Fibroblast of skin of right biceps (primary cell): Measurements from ENCODE around the gene TMEM151A.
A peak's percentile ranks its signal among the peaks of the same experiment; 100 is the strongest.
"Not testable (repeated sequence)": the region's sequence is repeated elsewhere in the genome, so short reads cannot be mapped to it uniquely, and the experiment has no call there.

Experiments used
- DNase-seq: peaks from one replicate; pipeline ENCODE4 v3.0.0-alpha.2; 2013

The TMEM151A gene

DNA sequence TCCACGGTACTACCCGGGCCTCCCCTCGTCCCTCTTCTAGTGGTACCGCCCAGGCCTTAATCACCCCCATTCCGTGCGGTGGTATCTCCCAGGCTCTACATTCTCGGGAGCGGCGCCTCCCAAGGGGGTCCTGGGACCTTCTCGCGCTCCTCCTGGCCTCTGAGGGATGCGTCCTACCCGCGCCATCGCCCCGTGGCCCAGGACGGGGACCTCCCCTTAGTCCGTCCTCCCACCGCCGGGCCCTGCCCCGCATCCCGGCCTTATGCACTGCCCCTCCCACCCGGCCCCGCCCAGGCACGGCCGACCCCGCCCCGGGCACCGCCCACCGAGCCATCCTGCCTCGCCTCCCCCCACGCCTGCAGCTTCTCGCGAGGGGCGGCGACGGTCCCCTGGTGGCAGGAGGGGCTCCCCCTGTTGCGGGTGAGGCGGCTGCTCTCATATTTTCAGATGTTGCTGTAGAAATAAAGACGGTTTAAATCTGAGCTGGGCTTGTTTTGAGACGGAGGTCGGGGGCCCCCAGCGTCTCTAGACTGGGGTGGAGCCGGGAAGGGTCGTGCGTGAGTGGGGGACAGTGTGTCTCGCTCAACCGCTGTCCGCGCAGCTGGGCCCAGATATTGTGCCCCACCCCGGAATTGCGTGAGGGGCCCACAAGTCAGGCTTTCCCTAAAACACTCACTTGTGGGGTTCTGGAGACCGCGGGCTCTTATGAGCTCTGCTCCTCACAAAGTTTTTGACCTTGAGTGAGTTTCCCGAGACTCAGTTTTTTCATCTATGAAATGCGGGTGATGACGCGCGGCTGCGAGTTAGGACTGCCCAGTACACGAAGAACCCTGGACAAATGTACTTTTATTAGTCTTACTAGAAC is 24.1 kb upstream of the TMEM151A start:
- peak; percentile 89 for DNase-seq

DNA sequence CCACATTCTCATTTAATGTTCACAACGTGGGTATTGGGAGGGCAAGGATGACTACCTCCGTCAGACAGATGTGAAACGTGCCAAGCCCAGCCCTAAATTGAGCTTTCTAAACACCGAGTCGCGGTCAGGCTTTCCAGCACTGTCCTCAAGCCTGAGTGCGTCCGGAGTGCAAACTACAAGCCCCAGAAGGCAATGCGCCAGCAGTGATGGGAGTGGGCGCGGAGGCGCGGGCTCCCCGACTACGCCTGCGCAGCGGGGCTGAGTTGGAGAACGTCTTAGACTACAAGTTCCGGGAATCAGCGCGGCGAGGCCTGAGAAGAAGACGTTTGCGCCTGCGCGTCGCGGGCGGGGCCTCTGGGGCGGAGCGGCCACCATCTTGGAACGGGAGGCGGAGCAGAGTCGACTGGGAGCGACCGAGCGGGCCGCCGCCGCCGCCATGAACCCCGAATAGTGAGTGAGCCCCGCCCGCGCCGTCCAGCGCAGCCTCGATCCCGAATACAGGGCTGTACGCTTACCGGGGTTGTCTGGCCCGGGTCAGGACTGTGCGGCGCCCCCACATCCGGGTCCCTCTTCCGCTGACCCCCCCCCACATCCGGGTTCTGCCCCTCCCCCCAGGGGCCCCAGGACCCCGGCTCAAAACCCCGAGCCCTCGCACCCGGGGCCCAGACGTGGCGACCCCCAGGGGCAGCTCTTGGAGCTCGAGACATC is 23.3 kb upstream of the TMEM151A start, which contains the start of gene RAB1B:
Gene RAB1B (plus strand): TSS at position 396 of the 708 bp plus-strand sequence. CDS start 41 bp downstream, at position 437.
- DNase-seq: peak; percentile 99

DNA sequence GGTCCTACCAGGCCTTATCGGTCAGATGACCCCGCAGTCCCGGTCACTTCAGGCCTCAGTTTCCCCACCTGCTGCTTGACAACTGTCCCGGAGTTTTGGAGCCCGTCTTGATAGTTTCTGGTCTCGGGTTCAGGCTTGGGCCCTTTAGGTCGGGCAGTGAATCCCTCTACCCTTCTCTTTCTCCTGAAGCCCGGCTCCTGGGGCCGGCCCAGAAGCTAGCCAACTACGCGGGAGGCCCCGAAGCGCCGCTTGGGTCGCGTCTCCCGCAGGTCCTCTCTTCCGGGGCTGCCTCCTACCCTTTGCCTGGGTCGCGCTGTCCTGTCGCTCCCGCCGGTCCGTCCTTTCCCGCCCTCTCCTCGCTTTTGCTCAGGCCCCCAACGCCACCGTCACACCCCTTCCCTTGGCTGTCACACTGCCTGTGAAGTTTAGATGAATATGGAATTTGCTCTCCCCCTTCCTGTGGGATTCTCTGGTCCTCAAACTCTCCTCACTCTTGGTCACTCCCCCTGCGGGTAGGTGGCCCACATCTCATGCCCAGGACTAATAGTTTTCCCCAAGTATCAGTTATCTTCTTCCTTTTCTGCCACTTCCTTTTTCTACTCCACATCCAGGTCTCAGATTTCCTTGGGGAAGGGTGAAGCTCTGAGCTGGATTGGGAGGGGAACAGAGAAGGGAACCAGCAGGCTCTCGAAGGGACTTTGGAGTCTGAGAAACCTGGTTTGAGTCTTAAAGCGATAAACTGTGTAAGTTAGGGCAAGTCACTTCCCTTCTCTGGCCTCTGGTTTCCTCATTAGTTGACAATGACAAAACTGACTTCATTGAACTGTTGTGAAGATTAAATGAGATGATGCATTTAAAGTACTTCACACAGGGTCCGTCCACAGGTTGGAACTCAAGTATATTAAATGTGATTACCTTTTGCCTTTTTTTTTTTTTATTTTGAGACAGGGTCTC is 22.5 kb upstream of the TMEM151A start:
- DNase-seq: peak; percentile 64

DNA sequence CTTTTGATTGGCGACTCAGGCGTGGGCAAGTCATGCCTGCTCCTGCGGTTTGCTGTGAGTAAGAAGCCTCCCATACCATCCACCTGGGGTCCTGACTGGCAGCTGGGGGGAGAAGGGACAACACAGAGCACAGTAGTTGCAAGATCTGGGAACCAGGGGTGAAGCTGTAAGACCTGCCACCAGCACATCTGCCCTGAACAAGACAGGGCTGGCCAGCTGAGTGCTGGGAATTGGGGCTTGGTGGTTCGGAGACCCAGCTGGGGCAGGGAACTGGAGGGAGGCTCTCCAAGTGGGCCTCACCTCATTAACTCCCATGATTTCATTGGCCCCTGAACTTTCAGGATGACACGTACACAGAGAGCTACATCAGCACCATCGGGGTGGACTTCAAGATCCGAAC is 19.9 kb upstream of the TMEM151A start:
- no peak for DNase-seq

DNA sequence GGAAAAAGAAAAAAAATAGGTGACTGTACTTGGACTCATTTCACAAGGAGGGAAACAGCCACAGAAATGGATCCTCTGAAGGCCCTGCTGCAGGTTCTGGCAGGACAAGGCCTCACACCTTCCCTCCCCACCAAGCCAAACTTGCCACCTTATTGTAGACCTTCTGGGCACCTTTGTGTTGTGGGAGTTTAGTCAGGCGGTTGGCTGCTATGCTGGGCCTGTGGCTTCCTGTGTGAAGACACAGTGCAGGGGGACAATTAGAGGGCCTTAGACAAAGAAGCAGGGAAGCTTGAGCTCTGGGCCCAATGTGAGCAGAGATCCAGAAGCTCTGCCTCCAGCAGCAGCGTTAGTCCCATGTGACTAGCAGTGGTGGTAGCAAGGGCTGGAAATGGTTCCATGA is 19.1 kb upstream of the TMEM151A start:
- DNase-seq: no peak

DNA sequence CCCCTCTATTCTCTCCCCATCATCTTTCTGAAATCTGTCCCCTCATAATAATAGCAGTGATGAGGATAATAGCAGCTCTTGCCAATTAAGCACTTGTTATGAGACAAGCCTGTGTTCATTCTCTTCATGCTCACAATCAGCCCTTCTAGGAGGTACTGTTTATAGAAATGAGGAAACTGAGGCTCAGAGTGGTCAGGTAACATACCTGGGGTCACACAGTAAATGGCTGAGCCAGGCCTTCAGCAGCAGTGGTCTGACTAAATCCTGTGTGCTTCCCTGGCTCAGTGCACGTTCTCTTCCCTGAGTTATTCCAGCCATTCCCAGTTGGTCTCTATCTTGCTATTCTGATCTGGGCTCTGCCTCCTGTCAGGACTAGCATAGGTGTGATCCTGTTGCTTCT is 17.5 kb upstream of the TMEM151A start:
- DNase-seq: no peak

DNA sequence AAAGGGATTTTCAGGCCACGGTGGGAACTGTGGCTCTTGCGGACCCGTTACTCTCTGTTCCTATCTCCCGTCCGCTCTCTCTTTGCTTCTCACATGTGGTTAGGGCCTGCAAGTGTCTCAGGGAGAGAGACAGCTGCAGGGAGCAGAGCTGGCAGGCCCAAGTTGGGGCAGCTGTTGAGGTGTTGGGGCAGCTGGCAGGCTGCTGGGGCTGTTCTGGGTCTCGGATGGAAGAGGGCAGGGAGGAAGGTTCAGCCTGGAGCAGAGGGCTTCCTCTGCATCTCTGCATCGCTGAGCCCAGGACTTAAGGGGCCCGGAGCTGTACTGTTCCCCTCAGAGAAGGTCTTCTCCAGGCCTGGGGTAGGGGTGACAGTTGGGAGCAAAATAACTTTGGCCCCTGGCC is 16.3 kb upstream of the TMEM151A start:
- DNase-seq: no peak

DNA sequence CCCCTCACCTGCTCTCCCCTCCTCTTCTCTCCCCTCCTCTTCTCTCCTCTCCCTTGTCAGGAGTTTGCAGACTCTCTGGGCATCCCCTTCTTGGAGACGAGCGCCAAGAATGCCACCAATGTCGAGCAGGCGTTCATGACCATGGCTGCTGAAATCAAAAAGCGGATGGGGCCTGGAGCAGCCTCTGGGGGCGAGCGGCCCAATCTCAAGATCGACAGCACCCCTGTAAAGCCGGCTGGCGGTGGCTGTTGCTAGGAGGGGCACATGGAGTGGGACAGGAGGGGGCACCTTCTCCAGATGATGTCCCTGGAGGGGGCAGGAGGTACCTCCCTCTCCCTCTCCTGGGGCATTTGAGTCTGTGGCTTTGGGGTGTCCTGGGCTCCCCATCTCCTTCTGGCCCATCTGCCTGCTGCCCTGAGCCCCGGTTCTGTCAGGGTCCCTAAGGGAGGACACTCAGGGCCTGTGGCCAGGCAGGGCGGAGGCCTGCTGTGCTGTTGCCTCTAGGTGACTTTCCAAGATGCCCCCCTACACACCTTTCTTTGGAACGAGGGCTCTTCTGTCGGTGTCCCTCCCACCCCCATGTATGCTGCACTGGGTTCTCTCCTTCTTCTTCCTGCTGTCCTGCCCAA is 15.6 kb upstream of the TMEM151A start:
- DNase-seq: no peak

DNA sequence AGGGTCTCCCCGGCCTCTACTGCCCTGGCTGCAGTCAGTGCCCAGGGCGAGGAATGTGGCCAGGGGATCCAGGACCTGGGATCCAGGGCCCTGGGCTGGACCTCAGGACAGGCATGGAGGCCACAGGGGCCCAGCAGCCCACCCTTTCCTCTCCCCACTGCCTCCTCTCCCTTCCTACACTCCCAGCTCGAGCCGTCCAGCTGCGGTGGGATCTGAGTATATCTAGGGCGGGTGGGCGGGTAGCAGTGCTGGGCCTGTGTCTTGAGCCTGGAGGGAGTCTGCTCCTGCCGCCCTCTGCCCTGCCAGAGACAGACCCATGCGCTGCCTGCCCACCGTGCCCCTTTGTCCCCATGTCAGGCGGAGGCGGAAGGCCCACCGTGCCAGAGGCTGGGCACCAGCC is 15.1 kb upstream of the TMEM151A start:
- not testable (repeated sequence) for DNase-seq

DNA sequence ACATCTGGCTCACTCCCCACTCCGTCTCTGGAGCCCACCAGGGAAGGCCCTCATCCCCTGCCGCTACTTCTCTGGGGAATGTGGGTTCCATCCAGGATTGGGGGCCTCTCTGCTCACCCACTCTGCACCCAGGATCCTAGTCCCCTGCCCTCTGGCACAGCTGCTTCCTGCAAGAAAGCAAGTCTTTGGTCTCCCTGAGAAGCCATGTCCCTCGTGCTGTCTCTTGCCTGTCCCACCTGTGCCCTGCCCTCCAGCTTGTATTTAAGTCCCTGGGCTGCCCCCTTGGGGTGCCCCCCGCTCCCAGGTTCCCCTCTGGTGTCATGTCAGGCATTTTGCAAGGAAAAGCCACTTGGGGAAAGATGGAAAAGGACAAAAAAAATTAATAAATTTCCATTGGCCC is 14.6 kb upstream of the TMEM151A start:
- not testable (repeated sequence) for DNase-seq

DNA sequence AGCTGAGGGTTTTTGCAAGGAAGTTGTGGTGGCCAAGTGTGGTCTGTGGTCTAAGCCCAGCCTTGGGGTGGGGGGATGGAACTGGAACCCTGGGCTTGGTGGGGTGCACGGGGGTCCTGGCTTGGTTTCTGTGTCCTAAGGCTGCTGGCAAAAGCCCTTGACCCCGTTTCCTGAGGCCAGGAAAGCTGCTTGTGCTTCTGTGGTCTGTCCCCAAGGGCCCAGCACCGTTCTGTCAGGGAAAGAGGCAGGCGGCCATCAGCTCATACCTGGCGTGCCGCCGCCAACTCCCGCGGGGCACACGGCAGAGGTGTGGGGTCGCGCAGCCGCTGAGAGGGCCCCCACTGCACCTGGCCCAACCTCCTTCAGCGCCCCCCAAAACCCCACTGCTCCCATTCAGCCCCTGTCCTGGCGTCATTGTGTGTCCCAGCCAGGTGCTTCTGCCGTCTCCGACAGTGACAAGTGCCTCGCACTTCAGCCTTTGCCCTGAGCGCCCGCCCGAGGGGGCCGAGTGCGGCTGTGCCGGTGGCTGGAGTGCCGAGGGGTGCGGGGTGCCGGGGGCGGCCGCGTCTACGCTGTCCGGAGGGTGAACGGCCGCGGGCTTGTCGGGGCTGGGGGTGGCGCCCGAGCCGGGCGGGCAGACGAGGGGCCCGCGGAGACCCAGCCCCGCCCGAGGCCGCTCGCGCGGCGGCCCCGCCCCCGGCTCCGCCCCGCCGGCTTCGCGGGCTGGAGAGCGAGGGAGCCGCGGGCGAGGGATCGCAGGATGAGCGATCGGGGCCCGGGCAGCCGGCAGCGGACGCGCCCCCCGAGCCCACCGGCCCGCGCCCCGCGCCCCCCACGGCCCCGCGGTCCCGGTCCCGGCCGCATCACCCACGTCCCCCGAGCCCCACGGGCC is 14.0 kb upstream of the TMEM151A start, which contains the start of gene CNIH2:
Gene CNIH2 (plus strand): TSS at position 705 of the 892 bp plus-strand sequence. CDS start 282 bp downstream, outside the sequence.
- peak; percentile 34 for DNase-seq

DNA sequence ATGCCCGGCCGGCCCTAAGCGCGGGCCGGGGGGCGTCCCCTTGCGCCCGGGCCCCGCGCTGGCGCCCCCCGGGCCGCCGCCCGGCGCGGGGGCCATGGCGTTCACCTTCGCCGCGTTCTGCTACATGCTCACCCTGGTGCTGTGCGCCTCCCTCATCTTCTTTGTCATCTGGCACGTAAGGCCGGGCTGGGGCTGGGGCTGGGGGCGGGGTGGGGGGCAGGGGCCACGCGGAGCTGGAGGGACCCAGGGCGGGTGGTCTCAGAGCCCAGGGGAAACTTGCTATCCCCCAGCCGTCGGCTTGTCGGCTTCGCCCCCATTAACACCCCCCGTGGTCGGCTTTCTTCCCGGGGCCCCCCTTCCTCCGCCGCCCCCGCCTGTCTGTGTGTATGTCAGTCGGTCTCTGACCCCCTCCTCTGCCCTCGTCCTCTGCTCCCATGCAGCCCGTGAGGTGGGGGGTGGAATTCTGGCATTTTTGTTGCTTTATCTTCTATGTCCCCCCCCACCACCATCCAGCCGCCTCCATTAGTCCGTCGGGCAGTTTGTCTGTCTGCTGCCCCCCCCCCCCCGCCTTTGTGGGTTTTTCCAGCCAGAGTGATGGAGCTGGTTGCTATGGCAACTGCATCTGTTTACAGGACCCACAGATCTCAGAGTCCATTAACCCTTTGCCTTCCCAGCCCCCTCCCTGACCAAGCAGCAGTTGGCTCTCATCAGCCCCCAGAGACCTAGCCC is 13.2 kb upstream of the TMEM151A start:
- DNase-seq: peak; percentile 44

DNA sequence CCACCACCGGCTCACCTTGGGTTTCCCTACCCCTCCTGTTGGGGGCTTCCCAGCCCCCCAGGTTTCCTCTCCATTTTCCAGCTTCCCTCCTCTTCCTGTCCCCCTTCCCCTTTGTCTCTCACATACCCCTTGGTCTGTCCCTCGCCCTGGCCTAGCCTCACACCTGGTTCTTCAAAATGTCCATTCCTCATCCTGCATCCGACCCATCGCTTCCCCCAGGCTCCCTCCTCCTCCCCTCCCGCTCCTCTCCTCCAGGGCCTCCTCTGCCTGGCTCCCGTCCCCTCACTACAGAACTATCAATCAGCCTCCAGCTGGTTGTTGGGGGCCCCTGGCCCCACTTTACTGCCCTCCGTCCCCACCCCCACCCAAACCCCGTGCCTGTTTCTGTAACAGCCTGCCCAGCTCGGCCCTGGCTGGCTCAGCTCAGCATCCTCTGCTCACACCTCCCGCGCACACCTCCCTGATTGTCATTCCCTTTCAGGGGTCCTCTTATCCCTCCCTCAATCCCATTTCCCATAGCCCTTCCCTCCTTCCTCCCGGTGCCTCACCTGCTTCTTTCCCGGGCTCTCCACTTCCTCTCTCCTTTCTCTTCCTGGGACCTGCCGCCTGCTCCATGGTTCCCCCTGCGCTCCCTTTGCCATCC is 12.5 kb upstream of the TMEM151A start:
- DNase-seq: no peak

DNA sequence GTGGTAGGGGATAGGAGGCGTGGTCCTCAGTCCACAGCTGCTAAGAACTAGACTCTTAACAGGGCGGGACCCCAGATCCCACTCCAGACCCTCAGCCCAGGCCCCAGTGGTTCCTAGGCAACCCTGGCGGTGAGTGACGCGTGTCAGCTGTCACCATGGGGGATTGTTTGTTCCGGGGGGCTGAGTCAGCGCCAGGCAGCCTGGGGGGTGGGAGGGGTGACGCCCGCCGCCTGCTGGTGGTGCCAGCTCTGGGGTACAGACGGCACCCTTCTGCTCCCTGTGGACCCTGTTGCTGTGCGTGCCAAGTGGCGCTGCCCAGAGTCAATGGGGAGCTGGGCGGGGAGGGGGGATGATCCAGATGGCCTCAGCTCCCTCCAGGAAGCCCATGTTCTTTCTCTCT is 11.3 kb upstream of the TMEM151A start:
- no peak for DNase-seq

DNA sequence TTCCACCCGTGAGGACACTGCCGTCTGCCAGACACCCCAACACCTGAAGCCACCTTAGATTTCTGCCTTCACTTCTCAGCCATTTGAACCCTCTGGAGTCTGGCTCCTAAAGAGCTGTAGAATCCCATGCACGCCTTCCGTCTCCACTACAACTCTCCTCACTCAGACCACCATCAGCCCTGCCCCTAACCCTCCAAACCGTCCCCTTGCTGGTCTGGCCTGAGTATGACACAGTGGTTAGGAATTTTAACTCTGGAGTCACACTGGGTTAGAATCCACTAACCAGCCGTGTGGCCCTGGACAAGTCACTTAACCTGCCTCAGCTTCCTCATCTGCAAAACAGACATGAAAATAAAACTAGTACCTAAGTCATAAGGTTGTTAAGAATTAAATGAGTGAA is 10.7 kb upstream of the TMEM151A start:
- DNase-seq: no peak

DNA sequence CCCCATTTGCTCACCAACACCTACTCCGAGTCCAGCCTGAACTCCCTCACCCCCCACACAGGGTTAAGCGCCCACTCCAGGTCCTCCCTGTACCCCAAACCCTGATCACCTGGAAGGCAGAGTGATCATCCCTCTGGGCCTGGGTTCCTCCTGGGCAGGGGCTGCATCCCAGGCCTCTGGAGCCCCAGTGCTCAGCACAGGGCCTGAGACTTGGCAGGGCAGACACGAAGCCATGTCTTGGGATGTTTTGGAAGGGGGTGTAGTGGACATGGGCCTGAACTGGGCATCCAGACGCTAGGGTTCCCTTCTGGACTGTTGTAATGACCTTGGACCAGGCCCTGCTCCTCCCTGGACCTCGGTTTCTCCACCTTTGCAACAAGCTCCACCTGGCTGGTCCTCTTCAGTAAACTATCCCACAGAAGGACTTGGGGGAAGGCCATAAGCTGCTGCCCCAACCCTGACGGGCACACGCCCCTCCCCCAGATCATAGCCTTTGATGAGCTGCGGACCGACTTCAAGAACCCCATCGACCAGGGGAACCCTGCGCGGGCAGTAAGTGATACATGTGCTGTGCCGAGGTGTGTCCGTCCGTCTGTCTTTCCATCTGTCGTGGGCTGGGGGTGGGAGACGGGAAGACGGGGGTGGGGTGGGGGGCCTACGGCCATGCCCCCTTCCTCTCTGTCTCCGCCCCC is 9.8 kb upstream of the TMEM151A start:
- no peak for DNase-seq

DNA sequence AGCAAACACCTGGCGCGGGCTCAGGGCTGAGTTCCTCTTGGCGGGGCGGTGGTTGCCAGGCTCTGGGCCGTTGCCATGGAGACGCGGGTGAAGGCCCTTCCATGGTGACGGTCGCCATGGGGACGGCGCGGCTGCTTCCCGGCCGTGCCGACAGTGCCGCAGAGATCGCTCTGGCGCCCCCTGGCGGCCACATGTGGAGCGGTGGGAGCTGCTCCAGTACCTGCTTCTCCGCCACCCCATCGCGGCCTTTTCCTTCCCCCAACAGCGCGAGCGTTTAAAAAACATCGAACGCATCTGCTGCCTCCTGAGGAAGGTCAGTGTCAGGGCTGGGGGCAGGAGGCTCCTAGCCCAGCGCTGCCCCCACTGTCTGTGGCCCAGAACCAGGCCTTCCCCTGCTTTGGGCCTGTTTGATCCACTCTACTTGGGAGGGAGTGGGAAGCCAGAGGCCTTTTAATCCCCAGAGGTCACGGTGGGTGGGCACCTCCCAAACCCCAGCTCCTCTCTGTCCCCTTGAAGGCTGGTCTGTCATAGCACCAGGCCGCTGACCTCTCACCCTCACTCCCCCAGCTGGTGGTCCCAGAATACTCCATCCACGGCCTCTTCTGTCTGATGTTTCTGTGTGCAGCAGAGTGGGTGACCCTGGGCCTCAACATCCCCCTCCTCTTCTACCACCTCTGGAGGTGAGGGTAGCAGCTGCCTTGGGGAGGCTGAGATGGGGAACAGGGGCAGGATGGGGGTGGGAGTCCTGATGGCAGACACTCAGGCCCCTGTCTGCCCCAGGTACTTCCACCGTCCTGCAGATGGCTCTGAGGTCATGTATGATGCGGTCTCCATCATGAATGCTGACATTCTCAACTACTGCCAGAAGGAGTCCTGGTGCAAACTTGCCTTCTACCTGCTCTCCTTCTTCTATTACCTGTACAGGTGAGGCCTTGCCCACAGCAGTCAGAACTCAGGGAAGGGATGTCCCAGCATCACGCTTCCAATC is 8.9 kb upstream of the TMEM151A start:
- DNase-seq: peak; percentile 95

DNA sequence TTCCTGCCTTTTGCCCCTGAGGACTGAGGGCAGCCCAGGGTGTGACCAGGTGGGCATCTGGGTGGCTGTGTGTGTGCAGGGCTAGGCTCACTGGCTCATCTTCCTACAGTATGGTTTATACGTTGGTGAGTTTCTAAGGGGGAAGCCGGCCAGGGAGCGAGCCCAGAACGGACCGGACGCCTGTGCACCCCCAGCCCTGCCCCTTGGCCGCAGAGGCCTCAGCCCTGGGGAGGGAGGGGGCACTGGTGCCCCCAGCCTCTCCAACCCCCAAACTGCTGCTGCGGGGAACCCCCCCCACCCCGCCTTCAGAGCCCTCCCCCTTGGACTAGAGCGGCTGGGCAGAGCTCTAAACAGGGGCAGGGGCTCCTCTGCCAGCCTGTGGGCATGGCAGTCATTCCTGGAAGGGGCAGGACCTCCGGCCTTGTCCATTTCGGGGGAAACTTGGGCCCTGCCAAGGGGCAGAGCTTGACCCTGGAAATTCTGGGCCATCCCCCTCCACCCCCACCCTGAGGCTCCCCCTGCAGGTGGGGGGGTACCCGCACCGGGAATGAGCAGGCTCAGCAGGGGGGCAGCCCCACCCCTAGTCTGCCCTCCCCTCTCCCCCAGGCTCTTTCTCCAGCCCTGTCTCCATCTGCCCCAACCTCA is 8.1 kb upstream of the TMEM151A start:
- DNase-seq: no peak
